ENCODE results near the gene CETN1. TPM values are rescaled to one million over a fixed set of nuclear protein-coding genes. Genes with fewer than 3 reads are reported as not detected.

Gene CETN1
- polyA plus RNA-seq, 1 donor from 2014 or later: not detected

DNA sequence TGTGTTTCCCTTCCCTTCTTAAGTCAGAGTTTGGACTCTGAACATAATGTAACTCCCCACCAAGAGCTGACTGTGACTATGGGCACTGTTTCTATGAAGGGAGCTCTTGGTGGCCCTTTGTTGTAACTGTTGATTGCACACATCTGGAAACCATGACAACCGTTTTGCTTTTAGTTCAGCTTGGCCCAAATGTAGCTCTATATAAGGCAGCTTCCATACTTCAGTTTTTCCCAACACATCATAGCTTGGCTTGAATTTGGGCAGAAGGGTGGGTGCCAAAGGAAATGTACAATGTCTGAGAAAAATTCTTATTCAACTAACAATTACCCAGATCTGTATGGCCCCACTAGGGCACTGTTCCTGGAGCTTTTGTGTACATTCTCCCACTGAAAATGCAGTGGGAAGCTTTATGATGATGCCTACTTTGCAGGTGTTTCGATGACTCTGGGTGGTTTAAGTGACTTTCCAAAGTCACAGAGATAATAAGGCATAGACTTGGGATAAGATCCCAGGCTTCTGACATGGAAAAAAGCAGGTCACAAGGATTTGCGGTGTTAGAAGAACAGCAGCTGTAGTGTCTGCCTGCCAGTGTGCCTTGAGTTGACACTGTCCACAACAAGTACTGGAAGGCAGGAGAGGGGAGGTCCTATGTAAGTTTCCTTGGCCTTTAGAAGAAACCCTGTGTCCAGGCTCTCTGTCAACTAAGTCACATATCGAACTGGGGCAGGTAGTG is 2.4 kb upstream of the CETN1 start:
- Histone ChIP-seq H3K4me2 (ENCODE audit: low read length) (no peak overlapping the region), H3K27me3 (ENCODE audit: insufficient read depth, low read depth, low read length) (no peaks in the 10 kb centered on the region), H4K20me1 (ENCODE audit: insufficient read depth) (no peaks in the 10 kb centered on the region), H3K9me2 (ENCODE audit: insufficient read depth, low read length) (no peaks in the 10 kb centered on the region), H3F3A (ENCODE audit: insufficient read depth, low read length, poor library complexity, severe bottlenecking) (no peaks in the 10 kb centered on the region), H3K79me2 (replicated peaks; ENCODE audit: insufficient read depth, low read length) (no peaks in the 10 kb centered on the region), H3K9ac (ENCODE audit: low read length) (no peak overlapping the region), H3K9me3 (ENCODE audit: low read length) (no peaks in the 10 kb centered on the region), H3K36me3 (ENCODE audit: insufficient read depth, low read length) (no peaks in the 10 kb centered on the region), H3K27ac (ENCODE audit: low read length) (no peak overlapping the region), H2AFZ (ENCODE audit: low read depth, low read length) (no peak overlapping the region), H3K4me3 (ENCODE audit: low read length) (no peak overlapping the region)
- TF ChIP-seq MXI1 (conservative IDR thresholded peaks at IDR 0.05; ENCODE audit: poor library complexity, severe bottlenecking): no peak
- TF ChIP-seq SMC3 (conservative IDR thresholded peaks at IDR 0.05; ENCODE audit: poor library complexity): no peak
- TF ChIP-seq EZH2 (IDR thresholded peaks at IDR 0.05; ENCODE audit: borderline replicate concordance, insufficient read depth, low read length, poor library complexity, severe bottlenecking): no peak
- no peak for TF ChIP-seq RAD21 (conservative IDR thresholded peaks at IDR 0.05)
- no peak for TF ChIP-seq EP300 (conservative IDR thresholded peaks at IDR 0.05; ENCODE audit: poor library complexity, severe bottlenecking)
- TF ChIP-seq TAF1 (IDR thresholded peaks at IDR 0.05; ENCODE audit: low read depth): no peak
- no peak for TF ChIP-seq POLR2AphosphoS5 (IDR thresholded peaks at IDR 0.05)
- TF ChIP-seq REST (IDR thresholded peaks at IDR 0.05; ENCODE audit: borderline replicate concordance): no peak
- TF ChIP-seq, protein P1, sequence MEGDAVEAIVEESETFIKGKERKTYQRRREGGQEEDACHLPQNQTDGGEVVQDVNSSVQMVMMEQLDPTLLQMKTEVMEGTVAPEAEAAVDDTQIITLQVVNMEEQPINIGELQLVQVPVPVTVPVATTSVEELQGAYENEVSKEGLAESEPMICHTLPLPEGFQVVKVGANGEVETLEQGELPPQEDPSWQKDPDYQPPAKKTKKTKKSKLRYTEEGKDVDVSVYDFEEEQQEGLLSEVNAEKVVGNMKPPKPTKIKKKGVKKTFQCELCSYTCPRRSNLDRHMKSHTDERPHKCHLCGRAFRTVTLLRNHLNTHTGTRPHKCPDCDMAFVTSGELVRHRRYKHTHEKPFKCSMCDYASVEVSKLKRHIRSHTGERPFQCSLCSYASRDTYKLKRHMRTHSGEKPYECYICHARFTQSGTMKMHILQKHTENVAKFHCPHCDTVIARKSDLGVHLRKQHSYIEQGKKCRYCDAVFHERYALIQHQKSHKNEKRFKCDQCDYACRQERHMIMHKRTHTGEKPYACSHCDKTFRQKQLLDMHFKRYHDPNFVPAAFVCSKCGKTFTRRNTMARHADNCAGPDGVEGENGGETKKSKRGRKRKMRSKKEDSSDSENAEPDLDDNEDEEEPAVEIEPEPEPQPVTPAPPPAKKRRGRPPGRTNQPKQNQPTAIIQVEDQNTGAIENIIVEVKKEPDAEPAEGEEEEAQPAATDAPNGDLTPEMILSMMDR (IDR thresholded peaks at IDR 0.05; ENCODE audit: poor library complexity, severe bottlenecking): no peak

GRCh38 chr18:579238-579637 is 942 bp upstream of the CETN1 start:
- Histone ChIP-seq H3K36me3 (ENCODE audit: insufficient read depth, low read length) (no peaks in the 10 kb centered on the region), H2AFZ (ENCODE audit: low read depth, low read length) (no peak overlapping the region), H3F3A (ENCODE audit: insufficient read depth, low read length, poor library complexity, severe bottlenecking) (no peaks in the 10 kb centered on the region), H4K20me1 (ENCODE audit: insufficient read depth) (no peaks in the 10 kb centered on the region), H3K4me2 (ENCODE audit: low read length) (no peak overlapping the region), H3K27me3 (ENCODE audit: insufficient read depth, low read depth, low read length) (no peaks in the 10 kb centered on the region), H3K9ac (ENCODE audit: low read length) (no peak overlapping the region), H3K79me2 (replicated peaks; ENCODE audit: insufficient read depth, low read length) (no peaks in the 10 kb centered on the region), H3K4me3 (ENCODE audit: low read length) (no peak overlapping the region), H3K9me3 (ENCODE audit: low read length) (no peaks in the 10 kb centered on the region), H3K27ac (ENCODE audit: low read length) (no peak overlapping the region), H3K9me2 (ENCODE audit: insufficient read depth, low read length) (no peaks in the 10 kb centered on the region)
- TF ChIP-seq RAD21 (conservative IDR thresholded peaks at IDR 0.05): no peak
- TF ChIP-seq POLR2AphosphoS5 (IDR thresholded peaks at IDR 0.05): no peak
- TF ChIP-seq, protein P1 (IDR thresholded peaks at IDR 0.05; ENCODE audit: poor library complexity, severe bottlenecking): no peak
- no peak for TF ChIP-seq SMC3 (conservative IDR thresholded peaks at IDR 0.05; ENCODE audit: poor library complexity)
- TF ChIP-seq EP300 (conservative IDR thresholded peaks at IDR 0.05; ENCODE audit: poor library complexity, severe bottlenecking): no peak
- no peak for TF ChIP-seq EZH2 (IDR thresholded peaks at IDR 0.05; ENCODE audit: borderline replicate concordance, insufficient read depth, low read length, poor library complexity, severe bottlenecking)
- TF ChIP-seq MXI1 (conservative IDR thresholded peaks at IDR 0.05; ENCODE audit: poor library complexity, severe bottlenecking): no peak
- no peak for TF ChIP-seq TAF1 (IDR thresholded peaks at IDR 0.05; ENCODE audit: low read depth)
- TF ChIP-seq REST (IDR thresholded peaks at IDR 0.05; ENCODE audit: borderline replicate concordance): no peak
